Naive B cell (primary cell): ENCODE measurements around the gene NAALADL1. TPM values are rescaled to one million over a fixed set of nuclear protein-coding genes. Genes with fewer than 3 reads are reported as not detected.

Experiments used
- ATAC-seq, 2 donors: fragments of 150-1000 bp; cut with Tn5 transposase; 2 replicates each; pipeline ENCODE4 v1.10.0; 2021; ENCODE audit warnings: low read depth in 2 of 2, mild to moderate bottlenecking in 2 of 2, moderate library complexity in 2 of 2
- DNase-seq: peaks from one replicate; pipeline ENCODE4 v3.0.0; 2022
- H3K27ac Mint-ChIP-seq, 6 donors: one replicate each; pipeline ENCODE4 v1.8.0; 2020 to 2022; ENCODE audit warnings: mild to moderate bottlenecking in 6 of 6, mixed read lengths in 6 of 6, moderate library complexity in 5 of 6, inconsistent platforms in 2 of 6
- H3K27me3 Mint-ChIP-seq, 3 donors: one replicate each; pipeline ENCODE4 v1.8.0; 2021 to 2022; ENCODE audit warnings: mixed read lengths in 3 of 3, mild to moderate bottlenecking in 1 of 3
- H3K36me3 Mint-ChIP-seq, 2 donors: one replicate each; pipeline ENCODE4 v1.8.0; 2020 to 2022; ENCODE audit warnings: mixed read lengths in 2 of 2, inconsistent platforms in 1 of 2, mild to moderate bottlenecking in 1 of 2
- H3K4me1 Mint-ChIP-seq, 3 donors: one replicate each; pipeline ENCODE4 v1.8.0; 2020 to 2022; ENCODE audit warnings: mixed read lengths in 3 of 3, inconsistent platforms in 1 of 3, mild to moderate bottlenecking in 1 of 3, moderate library complexity in 1 of 3
- H3K4me3 Mint-ChIP-seq, 8 donors: one replicate each; pipeline ENCODE4 v1.8.0; 2020 to 2022; ENCODE audit warnings: mild to moderate bottlenecking in 8 of 8, mixed read lengths in 8 of 8, moderate library complexity in 8 of 8, inconsistent platforms in 2 of 8
- H3K9me3 Mint-ChIP-seq, 7 donors: one replicate each; pipeline ENCODE4 v1.8.0; 2020 to 2022; ENCODE audit warnings: mixed read lengths in 7 of 7, mild to moderate bottlenecking in 5 of 7, inconsistent platforms in 2 of 7, moderate library complexity in 1 of 7
- polyA plus RNA-seq, 6 donors: library from polyadenylated mRNA; unstranded; fragments of 300-500 nt; fragmentation: Illumina TruSeq; gene quantifications; one replicate each; pipeline ENCODE4 v1.2.3, GENCODE V29; 2021; ENCODE audit warnings: low read depth in 6 of 6

NAALADL1 gene
- polyA plus RNA-seq, 6 donors from 2014 or later: 19.4 to 28.3 (median 24.3) TPM

DNA sequence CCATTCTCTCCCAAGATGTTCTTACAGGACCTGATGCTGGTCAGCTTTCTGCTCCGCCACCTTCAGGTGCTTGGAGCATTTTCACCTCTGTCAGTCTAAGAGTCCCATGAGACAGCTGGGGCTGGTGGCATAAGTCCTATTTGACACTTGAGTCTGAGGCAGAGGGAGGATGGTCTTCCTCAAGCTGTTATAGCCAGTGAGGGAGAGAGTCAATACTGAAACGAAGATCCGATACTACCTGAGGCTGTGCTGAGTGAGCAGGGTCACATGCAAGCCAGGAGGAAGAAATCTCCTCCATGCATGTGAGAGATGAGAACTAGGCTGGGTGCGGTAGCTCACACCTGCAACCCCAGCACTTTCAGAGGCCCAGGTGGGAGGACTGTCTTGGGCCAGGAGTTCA lies 31.3 kb upstream of the NAALADL1 start:
- ATAC-seq: no peak
- H3K4me3 Mint-ChIP-seq: peak overlapping the region in 1 of 8 donors; percentile 64
- no peaks in the 10 kb centered on the region for H3K27me3 Mint-ChIP-seq
- H3K27ac Mint-ChIP-seq: no peak overlapping the region
- H3K4me1 Mint-ChIP-seq: peaks cover 16 to 19% (median 18%) of the 10 kb centered on the region in 3 donors
- DNase-seq: no peak
- no peaks in the 10 kb centered on the region for H3K9me3 Mint-ChIP-seq
- peaks cover 10 to 19% of the 10 kb centered on the region in 2 donors for H3K36me3 Mint-ChIP-seq

DNA sequence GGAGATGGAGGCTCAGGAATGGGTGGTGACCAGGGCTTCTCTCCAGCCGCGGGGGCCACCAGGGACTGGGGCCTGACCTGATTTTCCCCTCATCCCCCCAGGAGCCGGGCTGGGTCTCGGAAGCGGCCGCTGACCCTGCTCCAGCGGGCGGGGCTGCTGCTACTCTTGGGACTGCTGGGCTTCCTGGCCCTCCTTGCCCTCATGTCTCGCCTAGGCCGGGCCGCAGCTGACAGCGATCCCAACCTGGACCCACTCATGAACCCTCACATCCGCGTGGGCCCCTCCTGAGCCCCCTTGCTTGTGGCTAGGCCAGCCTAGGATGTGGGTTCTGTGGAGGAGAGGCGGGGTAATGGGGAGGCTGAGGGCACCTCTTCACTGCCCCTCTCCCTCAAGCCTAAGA lies 29.5 kb upstream of the NAALADL1 start:
- H3K4me1 Mint-ChIP-seq: peaks cover 31 to 36% (median 33%) of the 10 kb centered on the region in 3 donors
- H3K9me3 Mint-ChIP-seq: no peaks in the 10 kb centered on the region
- H3K27me3 Mint-ChIP-seq: no peaks in the 10 kb centered on the region
- H3K4me3 Mint-ChIP-seq: no peak overlapping the region
- DNase-seq (no peak), ATAC-seq (no peak)
- H3K36me3 Mint-ChIP-seq: peaks cover 10 to 19% of the 10 kb centered on the region in 2 donors
- no peak overlapping the region for H3K27ac Mint-ChIP-seq

DNA sequence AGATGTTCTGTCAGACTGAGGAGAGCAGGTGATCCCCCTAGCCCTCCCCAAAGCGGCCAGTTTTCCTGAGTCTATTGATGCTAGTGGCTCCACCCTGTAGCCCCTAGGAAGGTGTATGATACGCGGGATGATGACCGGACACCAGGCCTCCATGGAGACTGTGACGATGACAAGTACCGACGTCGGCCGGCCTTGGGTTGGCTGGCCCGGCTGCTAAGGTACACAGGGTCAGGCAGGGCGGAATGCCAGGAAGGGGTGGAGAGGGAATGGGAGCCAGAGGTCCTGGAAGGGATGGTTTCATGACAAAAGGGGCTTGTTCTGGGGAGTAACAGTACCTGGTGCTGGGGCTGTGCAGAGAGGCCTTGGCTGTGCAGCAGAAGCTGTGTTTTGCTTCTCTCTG lies 28.9 kb upstream of the NAALADL1 start:
- DNase-seq: no peak
- Mint-ChIP-seq H3K27ac (peak overlapping the region in 1 of 6 donors; percentile 85), H3K27me3 (no peaks in the 10 kb centered on the region), H3K36me3 (peaks cover 10 to 19% of the 10 kb centered on the region in 2 donors), H3K4me3 (peak overlapping the region in 1 of 8 donors; percentile 36), H3K4me1 (peaks cover 28 to 38% (median 34%) of the 10 kb centered on the region in 3 donors), H3K9me3 (no peaks in the 10 kb centered on the region)
- ATAC-seq: no peak

DNA sequence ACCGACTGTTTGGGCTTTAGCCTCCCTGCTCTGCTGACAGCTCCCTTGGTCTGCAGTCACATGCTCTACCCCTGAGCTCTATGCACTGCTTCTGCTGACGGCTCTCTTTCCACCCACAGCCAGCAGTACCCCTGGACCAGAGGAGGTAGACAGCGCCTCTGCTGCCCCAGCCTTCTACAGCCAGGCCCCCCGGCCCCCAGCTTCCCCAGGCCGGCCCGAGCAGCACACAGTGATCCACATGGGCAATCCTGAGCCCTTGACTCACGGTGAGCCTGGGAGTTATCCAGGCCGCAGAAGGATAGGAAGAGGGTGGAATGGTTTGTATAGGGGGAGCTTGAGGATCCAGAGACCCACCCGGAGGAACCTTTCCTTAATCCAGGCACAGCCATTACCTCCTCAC lies 28.5 kb upstream of the NAALADL1 start:
- Mint-ChIP-seq H3K9me3 (no peaks in the 10 kb centered on the region), H3K36me3 (peaks cover 10 to 19% of the 10 kb centered on the region in 2 donors), H3K4me1 (peaks cover 28 to 38% (median 34%) of the 10 kb centered on the region in 3 donors), H3K27me3 (no peaks in the 10 kb centered on the region), H3K27ac (peak overlapping the region in 1 of 6 donors; percentile 85), H3K4me3 (peak overlapping the region in 2 of 8 donors; percentile 36 to 73)
- ATAC-seq: no peak
- no peak for DNase-seq

DNA sequence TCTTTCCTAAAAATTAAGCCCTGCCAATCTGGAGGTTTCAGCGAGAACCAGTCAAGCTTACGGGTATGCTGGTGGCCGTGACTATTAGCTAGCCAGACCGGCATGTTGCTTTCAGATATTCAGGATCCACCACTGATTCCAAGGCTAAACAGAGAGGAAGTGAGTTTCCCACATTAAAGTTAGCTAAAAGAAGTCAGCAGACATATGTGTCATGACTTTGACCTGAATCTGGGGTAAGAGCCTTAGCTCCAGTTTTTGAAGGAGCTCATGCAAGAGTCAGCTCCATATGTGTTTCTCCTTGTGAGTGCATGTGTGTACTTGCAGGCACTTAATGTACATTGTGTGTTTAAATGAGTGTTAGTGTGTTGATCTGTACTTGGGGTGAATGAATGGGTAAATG lies 27.1 kb upstream of the NAALADL1 start:
- H3K9me3 Mint-ChIP-seq: no peaks in the 10 kb centered on the region
- H3K4me1 Mint-ChIP-seq: peaks cover 34 to 42% (median 35%) of the 10 kb centered on the region in 3 donors
- peaks cover 10 to 19% of the 10 kb centered on the region in 2 donors for H3K36me3 Mint-ChIP-seq

DNA sequence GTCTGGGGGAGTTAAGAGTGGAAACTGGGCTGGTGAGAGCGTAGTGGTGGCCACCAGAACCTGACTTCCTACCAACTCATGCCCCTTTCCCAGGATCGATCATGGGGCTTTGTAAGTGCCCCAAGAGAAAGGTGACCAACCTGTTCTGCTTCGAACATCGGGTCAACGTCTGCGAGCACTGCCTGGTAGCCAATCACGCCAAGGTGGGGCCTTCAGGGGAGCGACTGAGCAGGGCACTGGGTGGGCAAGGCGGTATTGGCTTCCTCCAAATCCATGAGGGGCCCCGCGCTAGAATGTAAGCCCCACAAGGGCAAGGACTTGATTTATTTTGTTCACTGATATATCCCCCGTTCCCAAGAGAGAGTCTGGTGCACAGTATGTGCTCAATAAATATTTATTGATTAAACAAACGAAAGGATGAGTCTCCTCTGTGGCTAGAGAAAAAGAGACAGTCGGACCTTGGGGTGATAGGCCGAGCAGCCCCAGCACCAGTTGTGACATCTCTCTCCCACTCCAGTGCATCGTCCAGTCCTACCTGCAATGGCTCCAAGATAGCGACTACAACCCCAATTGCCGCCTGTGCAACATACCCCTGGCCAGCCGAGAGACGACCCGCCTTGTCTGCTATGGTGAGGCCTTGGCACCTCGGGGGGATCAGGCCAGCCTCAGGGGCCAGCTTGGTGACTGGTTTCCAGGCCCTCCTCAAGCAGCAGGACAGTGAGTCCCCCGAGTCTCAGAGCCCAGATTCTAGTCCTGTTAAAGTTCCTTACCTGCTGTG lies 26.4 kb upstream of the NAALADL1 start:
- ATAC-seq (peak; percentile 9 to 10), DNase-seq (no peak)
- Mint-ChIP-seq H3K4me3 (peak overlapping the region; percentile 94 to 99 (median 96)), H3K9me3 (no peaks in the 10 kb centered on the region), H3K4me1 (peaks cover 34 to 42% (median 35%) of the 10 kb centered on the region in 3 donors), H3K36me3 (peaks cover 10 to 19% of the 10 kb centered on the region in 2 donors), H3K27ac (peak overlapping the region; percentile 94 to 99 (median 98)), H3K27me3 (no peaks in the 10 kb centered on the region)

More for the DNA sequence above, 27.1 kb upstream of the NAALADL1 start:
- Mint-ChIP-seq H3K4me3 (peak overlapping the region; percentile 94 to 99 (median 96)), H3K27me3 (no peaks in the 10 kb centered on the region), H3K27ac (peak overlapping the region in 5 of 6 donors; percentile 4 to 99 (median 69))
- ATAC-seq: no peak
- DNase-seq: no peak

DNA sequence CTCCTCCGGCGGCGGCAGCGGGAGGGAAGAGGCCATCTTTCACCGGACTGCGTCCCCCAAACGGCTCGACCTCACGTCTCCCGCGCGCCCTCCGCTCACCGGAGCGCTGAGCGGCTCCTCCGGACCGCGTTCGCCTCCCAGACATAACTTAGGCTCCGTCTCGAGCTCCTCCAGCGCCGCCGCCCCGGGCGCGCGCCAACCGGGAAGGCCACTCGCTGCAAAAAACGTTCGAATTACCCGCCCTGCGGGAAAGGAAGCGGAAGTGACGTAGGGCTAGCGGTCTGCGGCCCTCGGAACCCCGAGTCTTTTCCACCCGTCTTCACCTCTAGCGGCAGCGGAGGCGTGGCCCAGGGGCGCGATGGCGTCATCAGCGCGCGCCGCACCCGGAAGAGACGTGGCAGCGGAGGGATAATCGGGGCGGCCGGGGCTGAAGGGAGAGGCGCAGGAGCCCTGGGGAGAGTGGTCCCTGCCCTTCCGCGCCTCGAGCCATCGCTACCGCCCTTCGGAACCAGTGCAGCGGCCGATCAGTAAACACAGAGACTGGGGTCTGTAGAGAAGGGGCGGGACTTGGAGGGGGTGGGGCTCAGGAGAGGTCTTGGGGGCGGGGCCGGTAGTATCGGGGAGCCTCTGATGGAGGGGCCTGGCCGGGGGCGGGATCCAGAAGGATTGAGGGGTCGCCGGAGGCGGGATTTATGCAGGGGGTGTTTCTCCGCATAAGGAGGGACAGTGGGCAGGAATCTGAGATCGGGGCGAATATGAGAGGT lies 25.7 kb upstream of the NAALADL1 start, which contains the start of the genes CDCA5 and ZFPL1:
Gene CDCA5 (minus strand): TSS at position 207 of the 764 bp plus-strand sequence. CDS start 62 bp downstream, at position 145.
Gene ZFPL1 (plus strand): TSS at position 389 of the 764 bp plus-strand sequence. CDS start 477 bp downstream, outside the sequence.
- ATAC-seq (peak; percentile 94 to 95), DNase-seq (peak; percentile 96)
- Mint-ChIP-seq H3K27me3 (no peaks in the 10 kb centered on the region), H3K36me3 (peaks cover 6 to 17% of the 10 kb centered on the region in 2 donors), H3K9me3 (no peaks in the 10 kb centered on the region), H3K4me3 (peak within 1 kb of the TSS; percentile 94 to 99 (median 96)), H3K4me1 (peaks cover 34 to 42% (median 35%) of the 10 kb centered on the region in 3 donors), H3K27ac (peak within 1 kb of the TSS; percentile 94 to 99 (median 98))

DNA sequence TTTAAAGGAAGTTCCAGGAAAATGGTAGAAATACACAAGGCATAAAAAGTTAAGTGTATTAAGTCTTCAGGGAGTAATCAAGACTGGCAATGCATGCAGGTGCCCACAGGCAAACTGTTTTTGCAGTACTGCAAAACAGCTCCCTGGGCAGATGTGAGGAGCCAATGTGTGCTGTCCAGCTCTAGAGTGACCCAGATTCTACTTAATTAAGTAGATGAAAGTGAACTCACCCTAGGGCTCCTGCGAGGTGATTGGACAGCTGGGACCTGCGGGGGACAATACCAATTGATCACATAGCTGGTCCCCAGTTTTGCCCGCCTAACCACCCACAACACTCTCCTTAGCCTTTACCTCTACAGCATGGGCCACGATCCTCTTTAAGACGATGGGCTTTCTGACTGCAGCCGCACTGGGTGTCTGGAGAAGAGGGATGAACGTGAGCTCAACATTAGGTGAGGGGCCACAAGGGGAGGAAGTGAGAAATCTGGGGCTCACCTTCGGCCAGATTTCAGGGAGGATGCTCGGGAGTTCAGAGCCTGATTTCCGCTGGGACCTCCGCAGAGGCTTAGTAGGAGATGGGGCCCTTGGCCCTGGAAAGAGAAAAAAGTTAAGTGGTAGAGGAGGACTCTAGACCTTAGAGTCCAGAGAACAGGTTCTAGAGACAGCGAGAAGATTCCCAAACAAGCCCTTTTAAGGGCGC lies 24.9 kb upstream of the NAALADL1 start:
- ATAC-seq (no peak), DNase-seq (no peak)
- Mint-ChIP-seq H3K36me3 (peaks cover 0 to 10% of the 10 kb centered on the region in 2 donors), H3K4me3 (peak overlapping the region; percentile 94 to 99 (median 96)), H3K27ac (peak overlapping the region; percentile 94 to 99 (median 98)), H3K9me3 (no peaks in the 10 kb centered on the region), H3K4me1 (peaks cover 33 to 40% (median 37%) of the 10 kb centered on the region in 3 donors), H3K27me3 (no peaks in the 10 kb centered on the region)

DNA sequence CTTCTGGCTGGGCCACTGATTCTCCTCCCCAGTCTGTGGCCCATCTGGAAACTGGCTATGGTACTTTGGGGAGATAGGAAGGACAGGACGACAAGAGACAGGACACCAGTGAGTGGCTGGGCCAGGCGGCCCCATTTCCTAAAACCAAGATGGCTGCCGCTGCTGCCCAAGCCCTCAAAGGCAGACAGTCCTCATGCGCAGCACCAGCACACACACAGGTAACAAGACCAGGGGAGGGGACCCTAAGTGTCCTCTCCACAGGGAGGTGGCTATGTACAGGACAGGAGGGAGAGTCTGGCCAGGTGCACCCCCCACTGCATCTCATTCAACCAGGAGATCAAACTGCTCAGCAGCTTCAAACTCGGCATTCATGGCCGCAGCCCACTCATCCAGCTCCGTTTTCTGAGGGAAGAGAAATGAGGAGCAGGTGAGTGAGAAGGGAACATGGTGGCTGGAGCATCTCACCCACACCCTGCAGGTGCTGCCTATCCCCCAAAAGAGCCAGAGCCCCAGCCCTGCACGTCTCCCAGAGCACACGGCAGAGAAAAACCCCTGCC lies 20.5 kb upstream of the NAALADL1 start:
- H3K27me3 Mint-ChIP-seq: no peaks in the 10 kb centered on the region
- H3K27ac Mint-ChIP-seq: peak overlapping the region in 3 of 6 donors; percentile 16 to 66 (median 45)
- peaks cover 16 to 24% (median 17%) of the 10 kb centered on the region in 3 donors for H3K4me1 Mint-ChIP-seq
- DNase-seq (no peak), ATAC-seq (no peak)
- no peaks in the 10 kb centered on the region for H3K9me3 Mint-ChIP-seq
- peak overlapping the region in 1 of 8 donors; percentile 29 for H3K4me3 Mint-ChIP-seq
- no peaks in the 10 kb centered on the region for H3K36me3 Mint-ChIP-seq

DNA sequence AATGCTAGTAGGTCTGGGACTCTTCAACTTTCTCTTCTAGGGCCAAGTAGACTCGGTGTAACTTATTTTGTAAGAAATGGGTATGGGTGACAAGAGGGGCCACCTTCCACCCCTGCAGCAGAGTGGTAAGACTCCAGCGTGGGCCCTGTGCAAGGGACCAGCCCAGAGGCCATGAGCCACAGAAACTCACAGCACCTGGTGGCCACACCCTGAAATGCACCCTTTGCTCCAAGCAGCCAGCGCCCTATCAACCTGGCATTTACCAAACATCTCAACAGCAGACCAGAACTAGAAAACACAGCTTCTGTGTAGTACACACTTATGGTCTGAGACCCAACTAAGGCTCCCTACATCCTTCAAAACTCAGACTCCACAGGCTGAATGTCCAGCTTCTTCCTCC lies 19.8 kb upstream of the NAALADL1 start:
- peaks cover 9 to 17% (median 10%) of the 10 kb centered on the region in 3 donors for H3K4me1 Mint-ChIP-seq
- H3K36me3 Mint-ChIP-seq: no peaks in the 10 kb centered on the region
- no peaks in the 10 kb centered on the region for H3K9me3 Mint-ChIP-seq
- H3K27ac Mint-ChIP-seq: peak overlapping the region in 3 of 6 donors; percentile 9 to 66 (median 45)
- ATAC-seq (peak; percentile 84 to 96), DNase-seq (peak; percentile 54)
- H3K27me3 Mint-ChIP-seq: no peaks in the 10 kb centered on the region
- peak overlapping the region in 1 of 8 donors; percentile 41 for H3K4me3 Mint-ChIP-seq

DNA sequence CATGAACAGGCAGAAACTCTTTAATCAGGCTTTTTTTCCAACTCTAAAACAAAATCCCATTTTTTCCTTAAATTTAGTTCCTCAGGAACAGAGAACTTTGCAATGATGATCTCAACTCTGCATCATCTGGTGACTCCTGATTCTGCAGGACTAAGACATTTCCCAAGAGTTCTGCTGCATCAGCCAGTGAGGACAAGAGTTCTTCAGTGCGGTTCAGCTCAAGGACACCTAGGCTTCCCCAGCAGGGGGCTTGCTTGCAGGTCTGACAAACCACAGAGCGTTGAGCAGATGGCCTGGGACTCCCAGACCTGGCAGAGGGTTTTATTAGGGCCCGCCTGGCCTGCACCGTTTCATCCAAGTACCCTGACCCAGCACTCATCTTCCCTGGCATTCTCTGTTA lies 19.1 kb upstream of the NAALADL1 start:
- H3K4me1 Mint-ChIP-seq: peaks cover 5 to 16% (median 7%) of the 10 kb centered on the region in 3 donors
- no peaks in the 10 kb centered on the region for H3K36me3 Mint-ChIP-seq
- DNase-seq (no peak), ATAC-seq (no peak)
- no peaks in the 10 kb centered on the region for H3K9me3 Mint-ChIP-seq
- H3K27ac Mint-ChIP-seq: peak overlapping the region in 1 of 6 donors; percentile 10
- no peaks in the 10 kb centered on the region for H3K27me3 Mint-ChIP-seq
- no peak overlapping the region for H3K4me3 Mint-ChIP-seq

DNA sequence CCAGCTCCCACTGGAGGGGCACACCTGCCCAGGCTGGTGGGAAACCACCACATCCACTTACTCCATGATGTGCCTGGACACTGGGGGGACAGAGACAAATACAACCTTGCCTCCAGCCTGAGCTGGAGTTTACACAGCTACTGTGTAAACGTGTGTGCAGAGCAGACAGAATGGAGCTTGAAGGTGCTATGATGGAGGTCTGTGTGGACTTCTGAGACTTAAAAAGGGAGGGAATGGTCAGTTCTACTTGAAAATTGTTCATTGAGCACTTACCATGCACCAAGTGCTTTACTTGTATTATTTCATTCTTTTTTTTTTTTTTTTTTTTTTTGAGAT lies 14.2 kb upstream of the NAALADL1 start:
- H3K27ac Mint-ChIP-seq: no peak overlapping the region
- H3K4me1 Mint-ChIP-seq: peaks cover 0 to 1% (median 0%) of the 10 kb centered on the region in 3 donors
- no peak overlapping the region for H3K4me3 Mint-ChIP-seq
- ATAC-seq (no peak), DNase-seq (no peak)
- H3K9me3 Mint-ChIP-seq: no peaks in the 10 kb centered on the region
- H3K27me3 Mint-ChIP-seq: no peaks in the 10 kb centered on the region
- H3K36me3 Mint-ChIP-seq: no peaks in the 10 kb centered on the region
